Spleen (tissue), 7 donors: ENCODE results near the gene FGA.

Experiments used
- POLR2AphosphoS5 ChIP-seq, 3 donors: sonication (generic); formaldehyde crosslinking; IDR thresholded peaks; one replicate each; pipeline ENCODE4 v1.5.1; 2017; ENCODE audit warnings: antibody characterized with exemption in 3 of 3
- TF ChIP-seq, protein P1 (sequence below), 11 experiments: fragments of 200-600 bp in 7 of 11; fragments of 450-650 bp in 4 of 11; sonication (generic) in 4 of 11; IDR thresholded peaks in 8 of 11; conservative IDR thresholded peaks in 3 of 11; 1 replicate in 7 of 11; 2 replicates in 4 of 11; pipeline versions ENCODE4 v1.4.0 to v1.8.0; 2016 to 2021; ENCODE audit warnings: antibody characterized with exemption in 11 of 11, inconsistent platforms in 4 of 11, mild to moderate bottlenecking in 1 of 11
- donor health status: DM: no; HTN: no; CAD: no; lungs with moderate emphysema.
- donor health status: DM: no; HTN: no; CAD: no.
- donor health status: DM: no; HTN: no; CAD: no.

DNA sequence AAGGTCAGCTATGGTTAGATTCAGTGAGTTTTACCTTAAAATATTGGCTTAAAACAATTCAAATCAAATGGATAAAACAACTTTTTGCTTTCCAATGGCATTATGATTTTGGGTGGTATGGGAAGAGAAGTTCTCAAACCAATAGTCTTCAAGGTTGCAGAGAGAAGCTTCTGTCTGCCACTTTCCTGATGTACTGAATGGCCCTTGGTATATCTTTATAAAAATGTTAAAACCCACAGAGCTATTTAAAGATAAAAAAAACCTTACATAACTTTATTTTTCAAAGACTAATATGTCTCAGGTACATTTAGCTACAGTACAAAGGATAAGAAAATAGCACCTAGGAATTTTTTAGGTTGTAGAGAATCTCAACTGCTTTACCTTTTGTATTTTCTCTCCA, 6.9 kb downstream of the FGA start:
- no peak for TF ChIP-seq POLR2AphosphoS5 (IDR thresholded peaks at IDR 0.05)
- TF ChIP-seq, protein P1, sequence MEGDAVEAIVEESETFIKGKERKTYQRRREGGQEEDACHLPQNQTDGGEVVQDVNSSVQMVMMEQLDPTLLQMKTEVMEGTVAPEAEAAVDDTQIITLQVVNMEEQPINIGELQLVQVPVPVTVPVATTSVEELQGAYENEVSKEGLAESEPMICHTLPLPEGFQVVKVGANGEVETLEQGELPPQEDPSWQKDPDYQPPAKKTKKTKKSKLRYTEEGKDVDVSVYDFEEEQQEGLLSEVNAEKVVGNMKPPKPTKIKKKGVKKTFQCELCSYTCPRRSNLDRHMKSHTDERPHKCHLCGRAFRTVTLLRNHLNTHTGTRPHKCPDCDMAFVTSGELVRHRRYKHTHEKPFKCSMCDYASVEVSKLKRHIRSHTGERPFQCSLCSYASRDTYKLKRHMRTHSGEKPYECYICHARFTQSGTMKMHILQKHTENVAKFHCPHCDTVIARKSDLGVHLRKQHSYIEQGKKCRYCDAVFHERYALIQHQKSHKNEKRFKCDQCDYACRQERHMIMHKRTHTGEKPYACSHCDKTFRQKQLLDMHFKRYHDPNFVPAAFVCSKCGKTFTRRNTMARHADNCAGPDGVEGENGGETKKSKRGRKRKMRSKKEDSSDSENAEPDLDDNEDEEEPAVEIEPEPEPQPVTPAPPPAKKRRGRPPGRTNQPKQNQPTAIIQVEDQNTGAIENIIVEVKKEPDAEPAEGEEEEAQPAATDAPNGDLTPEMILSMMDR (IDR thresholded peaks at IDR 0.05 in 8 of 11, conservative IDR thresholded peaks at IDR 0.05 in 3 of 11), result no peak
